Left lobe of liver (tissue), 2 donors: ENCODE data around the gene GRID1. TPM values are rescaled to one million over a fixed set of nuclear protein-coding genes. Genes with fewer than 3 reads are reported as not detected.
A peak's percentile ranks its signal among the peaks of the same experiment; 100 is the strongest.
"Not testable (repeated sequence)": the region's sequence is repeated elsewhere in the genome, so short reads cannot be mapped to it uniquely, and the experiment has no call there.

ENCODE experiments used
- ATAC-seq: fragments of 200-7000 bp; cut with Tn5 transposase; one replicate; pipeline ENCODE4 v1.9.1; 2020; ENCODE audit warnings: mild to moderate bottlenecking, moderate library complexity
- DNase-seq: peaks from one replicate; pipeline ENCODE4 v3.0.0-alpha.2; 2020; ENCODE audit warnings: low spot score
- total RNA-seq: library from RNA; stranded (reverse); gene quantifications from one replicate; pipeline ENCODE4 v1.2.1, GENCODE V29; 2021
- donor health status: DM: no; HTN: no; CAD: no; lungs with moderate emphysema.
- donor health status: DM: no; HTN: yes; CAD: no.

Gene GRID1
- total RNA-seq, 1 donor from 2014 or later = 0.58 TPM

- ATAC-seq = no peak
- no peak for DNase-seq
Measured at GRCh38 chr10:85734791-85735190, 631.8 kb downstream of the GRID1 start.

GRCh38 chr10:85724215-85724614 is 642.4 kb downstream of the GRID1 start:
- DNase-seq (no peak), ATAC-seq (no peak)

GRCh38 chr10:85720931-85721590 is 645.5 kb downstream of the GRID1 start:
- no peak for ATAC-seq
- DNase-seq = no peak

- ATAC-seq = no peak
- DNase-seq = no peak
Measured at GRCh38 chr10:85719408-85719807, 647.2 kb downstream of the GRID1 start.

GRCh38 chr10:85713885-85714284 is 652.7 kb downstream of the GRID1 start:
- DNase-seq (no peak), ATAC-seq (no peak)

- DNase-seq = no peak
- no peak for ATAC-seq
Measured at GRCh38 chr10:85702768-85703167, 663.8 kb downstream of the GRID1 start.

- not testable (repeated sequence) for ATAC-seq
Measured at GRCh38 chr10:85699066-85699465, 667.5 kb downstream of the GRID1 start.

GRCh38 chr10:85696893-85697292 is 669.7 kb downstream of the GRID1 start:
- DNase-seq = no peak
- ATAC-seq = no peak

More at GRCh38 chr10:85699066-85699465, 667.5 kb downstream of the GRID1 start:
- DNase-seq = not testable (repeated sequence)

GRCh38 chr10:85682621-85683020 is 684.0 kb downstream of the GRID1 start:
- no peak for DNase-seq
- no peak for ATAC-seq

GRCh38 chr10:85679710-85680109 is 686.9 kb downstream of the GRID1 start:
- ATAC-seq (no peak), DNase-seq (no peak)

GRCh38 chr10:85679061-85679460 is 687.5 kb downstream of the GRID1 start:
- DNase-seq (no peak), ATAC-seq (no peak)

GRCh38 chr10:85674851-85675250 is 691.7 kb downstream of the GRID1 start:
- ATAC-seq (no peak), DNase-seq (no peak)

- ATAC-seq = no peak
- DNase-seq = no peak
Measured at GRCh38 chr10:85673270-85673669, 693.3 kb downstream of the GRID1 start.

GRCh38 chr10:85671530-85671929 is 695.1 kb downstream of the GRID1 start:
- ATAC-seq = no peak
- DNase-seq = no peak

GRCh38 chr10:85668522-85668921 is 698.1 kb downstream of the GRID1 start:
- no peak for DNase-seq
- peak; percentile 44 for ATAC-seq

GRCh38 chr10:85667638-85668233 is 698.9 kb downstream of the GRID1 start:
- no peak for DNase-seq
- no peak for ATAC-seq

- ATAC-seq = no peak
- no peak for DNase-seq
Measured at GRCh38 chr10:85666987-85667386, 699.6 kb downstream of the GRID1 start.

- ATAC-seq (no peak), DNase-seq (no peak)
Measured at GRCh38 chr10:85666102-85666501, 700.5 kb downstream of the GRID1 start.

- no peak for ATAC-seq
- DNase-seq = no peak
Measured at GRCh38 chr10:85665681-85666080, 700.9 kb downstream of the GRID1 start.

- ATAC-seq (no peak), DNase-seq (no peak)
Measured at GRCh38 chr10:85665078-85665477, 701.5 kb downstream of the GRID1 start.

- DNase-seq (no peak), ATAC-seq (no peak)
Measured at GRCh38 chr10:85661123-85661522, 705.5 kb downstream of the GRID1 start.

- ATAC-seq (no peak), DNase-seq (no peak)
Measured at GRCh38 chr10:85659331-85659730, 707.3 kb downstream of the GRID1 start.

GRCh38 chr10:85658518-85658917 is 708.1 kb downstream of the GRID1 start:
- no peak for DNase-seq
- ATAC-seq = no peak
